Kidney epithelial cell (primary cell): ENCODE measurements around the gene SNRPE. TPM values are rescaled to one million over a fixed set of nuclear protein-coding genes. Genes with fewer than 3 reads are reported as not detected.

Experiments
- DNase-seq: peaks from one replicate; pipeline ENCODE4 v3.0.0-alpha.2; 2010; ENCODE audit warnings: low read depth
- H3K27me3 ChIP-seq: 2 replicates; pipeline ENCODE4 v1.6.0; 2011; ENCODE audit warnings: low read length; ENCODE audit not compliant: control insufficient read depth, insufficient read depth
- H3K36me3 ChIP-seq: 2 replicates; pipeline ENCODE4 v1.5.1; 2011; ENCODE audit warnings: low read length; ENCODE audit not compliant: control insufficient read depth, insufficient read depth
- H3K4me3 ChIP-seq: 2 replicates; pipeline ENCODE4 v1.5.1; 2011; ENCODE audit warnings: low read depth, mild to moderate bottlenecking, control low read depth, low read length
- total RNA-seq: library from RNA; depleted of rRNA; stranded (reverse); fragments of >200 nt; gene quantifications from 2 replicates; pipeline ENCODE4 v1.2.3, GENCODE V29; 2015
- TF ChIP-seq, protein P1 (sequence below): IDR thresholded peaks from 2 replicates; pipeline ENCODE4 v1.5.1; 2011; ENCODE audit warnings: mild to moderate bottlenecking, moderate library complexity, low read length, control low read depth, inconsistent platforms; ENCODE audit not compliant: insufficient read depth, poor library complexity, severe bottlenecking

Gene SNRPE
- 70.0 and 83.4 TPM in 2 replicates for total RNA-seq

DNA sequence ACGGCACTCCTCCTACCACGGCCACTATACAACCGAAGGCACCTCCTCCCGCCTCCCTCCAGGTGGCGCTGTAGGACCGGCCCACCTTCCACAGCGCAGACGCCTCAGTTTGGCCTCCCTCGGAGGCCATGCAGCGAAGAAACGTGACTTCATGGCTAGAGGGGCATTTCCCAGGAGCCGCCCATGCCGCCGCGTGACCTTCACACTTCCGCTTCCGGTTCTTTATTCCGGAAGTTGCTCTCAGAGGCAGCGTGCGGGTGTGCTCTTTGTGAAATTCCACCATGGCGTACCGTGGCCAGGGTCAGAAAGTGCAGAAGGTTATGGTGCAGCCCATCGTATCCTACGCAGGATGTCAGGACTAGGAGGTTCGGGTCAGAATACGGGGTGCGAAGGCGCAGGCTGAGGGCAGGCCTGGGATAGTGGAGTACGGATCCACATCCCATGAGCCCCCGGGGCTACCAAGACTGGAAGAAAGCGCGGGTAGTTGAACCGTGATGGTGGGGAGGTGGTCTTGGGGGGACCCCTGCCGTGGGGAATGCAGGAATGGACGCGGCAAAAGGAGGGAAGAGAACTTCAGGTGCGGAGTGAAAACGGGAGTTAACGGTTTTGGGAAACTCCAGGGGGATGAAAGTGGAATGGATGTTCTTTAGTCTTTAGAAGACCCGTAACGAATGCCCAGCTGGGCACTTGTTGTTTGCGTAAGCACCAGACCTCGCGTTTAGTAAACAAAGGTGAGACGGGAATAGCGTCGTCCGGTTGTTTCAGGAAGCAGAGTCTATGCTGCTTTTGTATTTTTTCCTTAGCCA, at the start of gene SNRPE:
SNRPE (plus strand) TSS at position 221 of the 806 bp plus-strand sequence; CDS start at position 282, 61 bp downstream.
- Histone ChIP-seq H3K36me3 (peaks cover 1% of the 10 kb centered on the region), H3K27me3 (no peaks in the 10 kb centered on the region), H3K4me3 (peak within 1 kb of the TSS; percentile 88)
- TF ChIP-seq, protein P1, sequence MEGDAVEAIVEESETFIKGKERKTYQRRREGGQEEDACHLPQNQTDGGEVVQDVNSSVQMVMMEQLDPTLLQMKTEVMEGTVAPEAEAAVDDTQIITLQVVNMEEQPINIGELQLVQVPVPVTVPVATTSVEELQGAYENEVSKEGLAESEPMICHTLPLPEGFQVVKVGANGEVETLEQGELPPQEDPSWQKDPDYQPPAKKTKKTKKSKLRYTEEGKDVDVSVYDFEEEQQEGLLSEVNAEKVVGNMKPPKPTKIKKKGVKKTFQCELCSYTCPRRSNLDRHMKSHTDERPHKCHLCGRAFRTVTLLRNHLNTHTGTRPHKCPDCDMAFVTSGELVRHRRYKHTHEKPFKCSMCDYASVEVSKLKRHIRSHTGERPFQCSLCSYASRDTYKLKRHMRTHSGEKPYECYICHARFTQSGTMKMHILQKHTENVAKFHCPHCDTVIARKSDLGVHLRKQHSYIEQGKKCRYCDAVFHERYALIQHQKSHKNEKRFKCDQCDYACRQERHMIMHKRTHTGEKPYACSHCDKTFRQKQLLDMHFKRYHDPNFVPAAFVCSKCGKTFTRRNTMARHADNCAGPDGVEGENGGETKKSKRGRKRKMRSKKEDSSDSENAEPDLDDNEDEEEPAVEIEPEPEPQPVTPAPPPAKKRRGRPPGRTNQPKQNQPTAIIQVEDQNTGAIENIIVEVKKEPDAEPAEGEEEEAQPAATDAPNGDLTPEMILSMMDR: peak; percentile 94
- peak; percentile 89 for DNase-seq

- H3K4me3 ChIP-seq: no peak overlapping the region
- H3K36me3 ChIP-seq: no peaks in the 10 kb centered on the region
- no peaks in the 10 kb centered on the region for H3K27me3 ChIP-seq
- no peak for DNase-seq
- TF ChIP-seq, protein P1: no peak
These were observed 47.6 kb upstream of the SNRPE start for GRCh38 chr1:203813581-203814341.

- no peak for DNase-seq
- H3K36me3 ChIP-seq: peaks cover 2% of the 10 kb centered on the region
- H3K27me3 ChIP-seq: no peaks in the 10 kb centered on the region
- H3K4me3 ChIP-seq: no peak overlapping the region
- TF ChIP-seq, protein P1: no peak
These were observed 43.0 kb upstream of the SNRPE start for GRCh38 chr1:203818399-203818798.

GRCh38 chr1:203823306-203823705, 38.1 kb upstream of the SNRPE start:
- TF ChIP-seq, protein P1: no peak
- Histone ChIP-seq H3K27me3 (no peaks in the 10 kb centered on the region), H3K4me3 (no peak overlapping the region), H3K36me3 (peaks cover 2% of the 10 kb centered on the region)
- no peak for DNase-seq

GRCh38 chr1:203826175-203826574, 35.2 kb upstream of the SNRPE start:
- TF ChIP-seq, protein P1: no peak
- Histone ChIP-seq H3K4me3 (no peak overlapping the region), H3K27me3 (no peaks in the 10 kb centered on the region), H3K36me3 (peaks cover 2% of the 10 kb centered on the region)
- no peak for DNase-seq
